AG09319 (cell line): ENCODE results near the gene BAZ2A.

Experiments used
- DNase-seq: peaks from one replicate; pipeline ENCODE4 v3.0.0-alpha.2; 2010; ENCODE audit warnings: low read depth; ENCODE audit errors: extremely low read depth
- CTCF ChIP-seq: IDR thresholded peaks from 2 replicates; pipeline ENCODE4 v1.5.1; 2011; ENCODE audit warnings: low read depth, mild to moderate bottlenecking, inconsistent platforms, low read length, moderate library complexity

Gene BAZ2A

GRCh38 chr12:56634837-56635791, 5.0 kb upstream of the BAZ2A start:
- DNase-seq: no peak
- TF ChIP-seq CTCF: peak; percentile 55

GRCh38 chr12:56634242-56634836, 4.2 kb upstream of the BAZ2A start:
- DNase-seq: no peak
- no peak for TF ChIP-seq CTCF

GRCh38 chr12:56633468-56634241, 3.5 kb upstream of the BAZ2A start:
- DNase-seq: no peak
- TF ChIP-seq CTCF: no peak

- DNase-seq: no peak
- TF ChIP-seq CTCF: no peak
These were observed 2.8 kb upstream of the BAZ2A start for GRCh38 chr12:56632701-56633467.

GRCh38 chr12:56631790-56632700, 1.9 kb upstream of the BAZ2A start:
- no peak for TF ChIP-seq CTCF

More at GRCh38 chr12:56631790-56632700, 1.9 kb upstream of the BAZ2A start:
- DNase-seq: no peak
